Testis (tissue), 2 donors: ENCODE measurements around the gene COL5A1.

Experiments used
- CTCF ChIP-seq, 3 experiments: fragments of 450-650 bp in 2 of 3; fragments of 200-600 bp in 1 of 3; sonication (generic) in 1 of 3; IDR thresholded peaks; one replicate each; pipeline ENCODE4 v1.5.1; 2016 to 2019; ENCODE audit warnings: antibody characterized with exemption in 3 of 3, mild to moderate bottlenecking in 2 of 3, moderate library complexity in 1 of 3
- POLR2A ChIP-seq: fragments of 450-650 bp; IDR thresholded peaks from one replicate; pipeline ENCODE4 v1.6.1; 2017; ENCODE audit warnings: antibody characterized with exemption, mild to moderate bottlenecking, moderate library complexity

GRCh38 chr9:134661299-134661698, 19.7 kb downstream of the COL5A1 start:
- TF ChIP-seq CTCF (IDR thresholded peaks at IDR 0.05) (no peak), POLR2A (no peak)
